Activated CD8-positive, alpha-beta memory T cell treated with anti-CD3 and anti-CD28 coated beads for 36 hours (primary cell): ENCODE measurements around the gene SLC47A1. TPM values are rescaled to one million over a fixed set of nuclear protein-coding genes. Genes with fewer than 3 reads are reported as not detected.
"Not testable (repeated sequence)": the region's sequence is repeated elsewhere in the genome, so short reads cannot be mapped to it uniquely, and the experiment has no call there.

Experiments
- CTCF ChIA-PET: fragments of 350-600 bp; sonication (Branson Sonifier 250); formaldehyde crosslinking; loops from one replicate; lab custom pipeline; 2021; ENCODE audit warnings: antibody characterized with exemption; lab: Charles Lee
- POLR2A ChIA-PET: fragments of 350-600 bp; sonication (Branson Sonifier 250); formaldehyde crosslinking; loops from one replicate; lab custom pipeline; 2021; ENCODE audit warnings: antibody characterized with exemption; lab: Charles Lee
- total RNA-seq, 2 experiments: library from RNA; stranded (reverse); gene quantifications; one replicate each; pipeline ENCODE4 v1.2.3, GENCODE V29; 2021

The SLC47A1 gene
- total RNA-seq, 2 experiments from 2014 or later = 0.27 to 0.30 TPM

- CTCF ChIA-PET, POLR2A ChIA-PET: not testable (repeated sequence)
Observed at GRCh38 chr17:19519388-19520291, 14.0 kb upstream of the SLC47A1 start.

GRCh38 chr17:19520641-19521040, 13.0 kb upstream of the SLC47A1 start:
- ChIA-PET POLR2A (no interaction called here), CTCF (no interaction called here)

- POLR2A ChIA-PET = no interaction called here
- CTCF ChIA-PET = no interaction called here
Observed at GRCh38 chr17:19523690-19524089, 10.0 kb upstream of the SLC47A1 start.

- POLR2A ChIA-PET, CTCF ChIA-PET: not testable (repeated sequence)
Observed at GRCh38 chr17:19526950-19527349, 6.7 kb upstream of the SLC47A1 start.

- ChIA-PET POLR2A (no interaction called here), CTCF (interaction anchor here (0.6 kb wide), 1 partner anchor 155 kb away, joined by 4 read pairs; no protein-coding TSS in a partner anchor)
Observed at GRCh38 chr17:19531780-19532501, 1.7 kb upstream of the SLC47A1 start.

GRCh38 chr17:19533036-19533717, 477 bp upstream of the SLC47A1 start:
- ChIA-PET CTCF (interaction anchor here (0.9 to 1.3 kb wide), 2 partner anchors 20 to 113 kb away, joined by 3 read pairs; no protein-coding TSS in a partner anchor), POLR2A (no interaction called here)

GRCh38 chr17:19534562-19535149, 1.0 kb downstream of the SLC47A1 start:
- ChIA-PET POLR2A (no interaction called here), CTCF (interaction anchor here (0.6 to 1.4 kb wide), 4 partner anchors 21 to 172 kb away, joined by 3 read pairs; partner anchors contain the start of gene B9D1)

GRCh38 chr17:19537111-19537510, 3.5 kb downstream of the SLC47A1 start:
- ChIA-PET CTCF (interaction anchor here (1.6 kb wide), 1 partner anchor 24 kb away, joined by 4 read pairs; no protein-coding TSS in a partner anchor), POLR2A (no interaction called here)

GRCh38 chr17:19538095-19539039, 4.7 kb downstream of the SLC47A1 start:
- ChIA-PET POLR2A (no interaction called here), CTCF (interaction anchor here (1.6 kb wide), 1 partner anchor 25 kb away, joined by 4 read pairs; no protein-coding TSS in a partner anchor)

GRCh38 chr17:19539040-19539399, 5.4 kb downstream of the SLC47A1 start:
- CTCF ChIA-PET = no interaction called here
- POLR2A ChIA-PET = no interaction called here

GRCh38 chr17:19539841-19540311, 6.2 kb downstream of the SLC47A1 start:
- CTCF ChIA-PET = no interaction called here
- POLR2A ChIA-PET = no interaction called here

GRCh38 chr17:19540706-19541370, 7.2 kb downstream of the SLC47A1 start:
- ChIA-PET POLR2A (no interaction called here), CTCF (no interaction called here)

- ChIA-PET CTCF (no interaction called here), POLR2A (no interaction called here)
Observed at GRCh38 chr17:19541445-19541844, 7.8 kb downstream of the SLC47A1 start.

GRCh38 chr17:19542247-19542646, 8.6 kb downstream of the SLC47A1 start:
- ChIA-PET CTCF (no interaction called here), POLR2A (no interaction called here)

- CTCF ChIA-PET = no interaction called here
- POLR2A ChIA-PET = no interaction called here
Observed at GRCh38 chr17:19544366-19544765, 10.7 kb downstream of the SLC47A1 start.

GRCh38 chr17:19546289-19547065, 12.8 kb downstream of the SLC47A1 start:
- POLR2A ChIA-PET = no interaction called here
- CTCF ChIA-PET = no interaction called here
